CD4-positive, alpha-beta T cell treated with Interferon alpha-2 for 1 hour (primary cell): ENCODE results near the gene FOXD3.
A peak's percentile ranks its signal among the peaks of the same experiment; 100 is the strongest.

Source experiments
- DNase-seq, 2 donors: peaks; one replicate each; pipeline ENCODE4 v3.0.0-alpha.2; 2020 to 2022

FOXD3 gene

GRCh38 chr1:63362578-63362977 lies 40.2 kb downstream of the FOXD3 start:
- no peak for DNase-seq

- DNase-seq = no peak
These were observed 40.6 kb downstream of the FOXD3 start for GRCh38 chr1:63363014-63363413.

GRCh38 chr1:63366908-63367214 lies 44.5 kb downstream of the FOXD3 start:
- no peak for DNase-seq

GRCh38 chr1:63367215-63368103 lies 45.1 kb downstream of the FOXD3 start, which contains the start of gene ALG6:
Gene ALG6 (plus strand): TSS chr1:63367627. CDS start chr1:63370978, 3,351 bp downstream.
- peak; percentile 92 to 93 for DNase-seq

- DNase-seq = peak in 1 of 2 donors; percentile 8
These were observed 45.8 kb downstream of the FOXD3 start for GRCh38 chr1:63368131-63368530.
